Measurements from ENCODE around the gene SLC25A34. TPM values are rescaled to one million over a fixed set of nuclear protein-coding genes. Genes with fewer than 3 reads are reported as not detected.

SLC25A34 gene
- total RNA-seq, 1 experiment from 2014 or later: 0.59 TPM

DNA sequence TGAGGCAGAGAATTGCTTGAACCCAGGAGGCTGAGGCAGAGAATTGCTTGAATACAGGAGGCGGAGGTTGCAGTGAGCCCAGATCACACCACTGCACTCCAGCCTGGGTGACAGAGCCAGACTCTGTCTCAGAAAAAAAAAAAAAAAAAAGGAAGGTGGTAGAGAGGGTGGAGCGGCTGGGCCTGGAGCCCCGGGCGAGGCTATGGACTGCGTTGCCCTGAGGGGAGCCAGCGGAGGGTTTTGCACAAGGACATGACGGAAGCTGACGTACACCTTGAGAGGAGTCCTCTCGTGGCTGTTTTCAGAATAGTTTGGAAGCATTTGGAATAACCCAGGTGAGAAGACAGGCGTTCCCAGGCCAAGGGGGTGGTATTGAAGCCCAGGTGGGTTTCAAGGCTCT is 15.7 kb downstream of the SLC25A34 start:
- Histone ChIP-seq H3K9me3 (ENCODE audit: control insufficient read depth in 1 of 2, insufficient read depth in 1 of 2, low read depth in 1 of 2, low read length in 2 of 2) (no peaks in the 10 kb centered on the region), H3K4me3 (replicated peaks in 1 of 2; ENCODE audit: low read depth in 1 of 2, low read length in 2 of 2) (no peak overlapping the region), H3K27me3 (ENCODE audit: insufficient read depth, low read length) (no peaks in the 10 kb centered on the region), H3K27ac (ENCODE audit: low read depth, low read length) (no peak overlapping the region), H3K4me2 (ENCODE audit: low read length) (no peak overlapping the region), H3K36me3 (ENCODE audit: control insufficient read depth in 1 of 2, insufficient read depth in 2 of 2, low read length in 2 of 2) (no peaks in the 10 kb centered on the region), H4K20me1 (ENCODE audit: insufficient read depth) (no peaks in the 10 kb centered on the region), H3K79me2 (ENCODE audit: insufficient read depth, low read length) (no peaks in the 10 kb centered on the region), H3K4me1 (ENCODE audit: control insufficient read depth in 1 of 2, insufficient read depth in 2 of 2, low read length in 2 of 2) (peaks cover 0 to 15% of the 10 kb centered on the region in 2 experiments; a peak in 2 of 4 replicates), H3K9ac (ENCODE audit: low read length) (no peak overlapping the region), H3K9me2 (ENCODE audit: insufficient read depth) (no peaks in the 10 kb centered on the region), H2AFZ (ENCODE audit: low read depth, low read length, poor library complexity, severe bottlenecking) (no peak overlapping the region)
- TF ChIP-seq CBX3 (IDR thresholded peaks at IDR 0.05; ENCODE audit: low read depth): no peak
- no peak for TF ChIP-seq ATF3 (IDR thresholded peaks at IDR 0.05)
- no peak for TF ChIP-seq ELF1 (IDR thresholded peaks at IDR 0.05; ENCODE audit: borderline replicate concordance, low read depth)
- TF ChIP-seq POLR2AphosphoS5 (IDR thresholded peaks at IDR 0.05; ENCODE audit: low read depth, low read length): no peak
- no peak for TF ChIP-seq EGR1 (IDR thresholded peaks at IDR 0.05; ENCODE audit: low read depth)
- TF ChIP-seq POLR2A (IDR thresholded peaks at IDR 0.05; ENCODE audit: borderline replicate concordance, extremely low read depth, insufficient read depth, insufficient read length): no peak
- TF ChIP-seq ZFX (IDR thresholded peaks at IDR 0.05): no peak
- TF ChIP-seq FOSL1 (IDR thresholded peaks at IDR 0.05; ENCODE audit: low read depth): no peak
- no peak for TF ChIP-seq EZH2 (IDR thresholded peaks at IDR 0.05)
- TF ChIP-seq YY1 (IDR thresholded peaks at IDR 0.05; ENCODE audit: extremely low read depth, insufficient replicate concordance, low read depth, low read length): no peak
- TF ChIP-seq ZNF274 (IDR thresholded peaks at IDR 0.05; ENCODE audit: low read depth, low read length): no peak
- no peak for TF ChIP-seq SIN3A (IDR thresholded peaks at IDR 0.05; ENCODE audit: low read depth)
- no peak for TF ChIP-seq MAX (IDR thresholded peaks at IDR 0.05)
- no peak for TF ChIP-seq JUND (IDR thresholded peaks at IDR 0.05)
- TF ChIP-seq RAD21 (IDR thresholded peaks at IDR 0.05; ENCODE audit: low read depth): no peak
- no peak for TF ChIP-seq SRF (IDR thresholded peaks at IDR 0.05; ENCODE audit: low read depth)
- DNase-seq (ENCODE audit: low read depth, low spot score) (no peak), ATAC-seq (no peak)
- BruUV-seq (replicated peaks): no TSS peak
- ChIA-PET RAD21 (ENCODE audit: low non-redundant PET in 1 of 2, low total read pairs in 2 of 2, uncharacterized antibody in 2 of 2, unreplicated experiment in 2 of 2) (no interaction called here), POLR2A (no interaction called here), CTCF (no interaction called here)
- intact Hi-C loops (cut with micrococcal nuclease): no loop called here

Measured in HCT116 (cell line).